ENCODE results near the gene TCHHL1.

DNA sequence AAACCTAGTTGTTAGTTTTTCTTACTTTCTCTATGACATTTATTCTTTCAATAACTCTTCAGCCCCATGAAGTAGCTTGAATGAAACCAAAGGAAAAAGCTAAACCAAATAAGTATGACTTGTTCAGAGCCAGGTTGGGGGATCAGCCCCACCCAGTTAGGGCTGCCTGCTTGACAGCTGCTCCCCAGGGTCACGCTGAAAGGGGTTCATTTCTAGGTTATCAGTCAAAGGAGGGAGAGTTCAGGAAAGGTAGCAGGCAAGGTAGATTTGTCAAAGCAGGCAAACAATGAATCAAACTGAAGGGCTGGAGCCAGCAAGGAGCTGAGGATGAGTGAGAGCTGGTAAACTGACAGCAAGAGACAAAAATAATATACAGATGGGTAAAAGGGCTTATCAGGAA lies 49.0 kb downstream of the TCHHL1 start:
- TF ChIP-seq POLR2AphosphoS5 (IDR thresholded peaks at IDR 0.05; ENCODE audit: low read depth, low read length) (no peak), POLR2A (IDR thresholded peaks at IDR 0.05; ENCODE audit: low read depth, low read length) (no peak), TAF1 (IDR thresholded peaks at IDR 0.05; ENCODE audit: borderline replicate concordance, low read depth, low read length) (no peak)
